ENCODE data around the gene KRTAP4-9. TPM values are rescaled to one million over a fixed set of nuclear protein-coding genes. Genes with fewer than 3 reads are reported as not detected.

KRTAP4-9 gene
- total and polyA plus RNA-seq, 10 of the 15 experiments (the other 5 are each of a cell fraction or from before 2014, with no cell fraction given): not detected

DNA sequence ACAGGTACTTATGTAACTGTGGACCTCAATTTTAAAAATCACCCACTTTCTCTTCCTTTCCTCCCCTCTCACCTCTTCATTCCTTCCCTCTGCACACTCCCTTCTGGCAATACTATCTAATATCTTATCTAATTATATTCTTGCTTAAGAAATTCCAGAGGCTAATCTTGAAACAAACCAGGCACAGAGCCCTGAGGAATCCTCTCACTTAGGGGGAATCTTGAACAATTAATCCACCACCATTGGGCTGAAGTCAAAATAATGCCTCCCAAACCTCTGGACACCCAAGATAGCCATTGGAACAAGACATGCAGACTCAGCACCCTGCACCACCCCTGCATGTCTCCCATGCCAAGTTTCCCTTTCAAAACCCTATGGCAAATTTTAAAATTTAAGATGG is 36.2 kb downstream of the KRTAP4-9 start:
- no peaks in the 10 kb centered on the region for H3K79me2 ChIP-seq (ENCODE audit: control insufficient read depth, insufficient read depth, low read length)
- no peak for ATAC-seq
- in situ Hi-C loops (cut with MboI): no loop called here
- CTCF ChIA-PET: interaction anchor here (0.6 kb wide), 1 partner anchor 465 kb away, joined by 3 read pairs; no protein-coding TSS in a partner anchor
- TF ChIP-seq NFYB (IDR thresholded peaks at IDR 0.05; ENCODE audit: insufficient read depth, low read depth, low read length) (no peak), EZH2 (IDR thresholded peaks at IDR 0.05; ENCODE audit: borderline replicate concordance, control insufficient read depth, low read depth, low read length) (no peak), EED (IDR thresholded peaks at IDR 0.05; ENCODE audit: low read depth) (no peak), SP1 (IDR thresholded peaks at IDR 0.05; ENCODE audit: low read depth, low read length) (no peak), YY1 (IDR thresholded peaks at IDR 0.05; ENCODE audit: low read depth, low read length) (no peak), WRNIP1 (IDR thresholded peaks at IDR 0.05; ENCODE audit: borderline replicate concordance, low read depth, low read length) (no peak), HDAC2 (IDR thresholded peaks at IDR 0.05) (no peak), ZSCAN29 (IDR thresholded peaks at IDR 0.05) (no peak), IRF4 (IDR thresholded peaks at IDR 0.05; ENCODE audit: low read depth, low read length) (no peak), SRF (IDR thresholded peaks at IDR 0.05; ENCODE audit: low read depth in 2 of 2, low read length in 2 of 2) (no peak), CHD1 (IDR thresholded peaks at IDR 0.05; ENCODE audit: low read depth, low read length) (no peak), TARDBP (IDR thresholded peaks at IDR 0.05; ENCODE audit: borderline replicate concordance) (no peak), ATF7 (IDR thresholded peaks at IDR 0.05; ENCODE audit: low read depth) (no peak), BRCA1 (IDR thresholded peaks at IDR 0.05; ENCODE audit: low read depth, low read length) (no peak), JUND (IDR thresholded peaks at IDR 0.05; ENCODE audit: low read depth, low read length) (no peak), SMAD1 (IDR thresholded peaks at IDR 0.05; ENCODE audit: low read depth, partially characterized antibody) (no peak)
- TF ChIP-seq, protein P1, sequence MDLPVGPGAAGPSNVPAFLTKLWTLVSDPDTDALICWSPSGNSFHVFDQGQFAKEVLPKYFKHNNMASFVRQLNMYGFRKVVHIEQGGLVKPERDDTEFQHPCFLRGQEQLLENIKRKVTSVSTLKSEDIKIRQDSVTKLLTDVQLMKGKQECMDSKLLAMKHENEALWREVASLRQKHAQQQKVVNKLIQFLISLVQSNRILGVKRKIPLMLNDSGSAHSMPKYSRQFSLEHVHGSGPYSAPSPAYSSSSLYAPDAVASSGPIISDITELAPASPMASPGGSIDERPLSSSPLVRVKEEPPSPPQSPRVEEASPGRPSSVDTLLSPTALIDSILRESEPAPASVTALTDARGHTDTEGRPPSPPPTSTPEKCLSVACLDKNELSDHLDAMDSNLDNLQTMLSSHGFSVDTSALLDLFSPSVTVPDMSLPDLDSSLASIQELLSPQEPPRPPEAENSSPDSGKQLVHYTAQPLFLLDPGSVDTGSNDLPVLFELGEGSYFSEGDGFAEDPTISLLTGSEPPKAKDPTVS (IDR thresholded peaks at IDR 0.05; ENCODE audit: low read depth, low read length): no peak
- TF ChIP-seq, protein P2, sequence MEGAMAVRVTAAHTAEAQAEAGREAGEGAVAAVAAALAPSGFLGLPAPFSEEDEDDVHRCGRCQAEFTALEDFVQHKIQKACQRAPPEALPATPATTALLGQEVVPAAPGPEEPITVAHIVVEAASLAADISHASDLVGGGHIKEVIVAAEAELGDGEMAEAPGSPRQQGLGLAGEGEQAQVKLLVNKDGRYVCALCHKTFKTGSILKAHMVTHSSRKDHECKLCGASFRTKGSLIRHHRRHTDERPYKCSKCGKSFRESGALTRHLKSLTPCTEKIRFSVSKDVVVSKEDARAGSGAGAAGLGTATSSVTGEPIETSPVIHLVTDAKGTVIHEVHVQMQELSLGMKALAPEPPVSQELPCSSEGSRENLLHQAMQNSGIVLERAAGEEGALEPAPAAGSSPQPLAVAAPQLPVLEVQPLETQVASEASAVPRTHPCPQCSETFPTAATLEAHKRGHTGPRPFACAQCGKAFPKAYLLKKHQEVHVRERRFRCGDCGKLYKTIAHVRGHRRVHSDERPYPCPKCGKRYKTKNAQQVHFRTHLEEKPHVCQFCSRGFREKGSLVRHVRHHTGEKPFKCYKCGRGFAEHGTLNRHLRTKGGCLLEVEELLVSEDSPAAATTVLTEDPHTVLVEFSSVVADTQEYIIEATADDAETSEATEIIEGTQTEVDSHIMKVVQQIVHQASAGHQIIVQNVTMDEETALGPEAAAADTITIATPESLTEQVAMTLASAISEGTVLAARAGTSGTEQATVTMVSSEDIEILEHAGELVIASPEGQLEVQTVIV (IDR thresholded peaks at IDR 0.05; ENCODE audit: borderline replicate concordance, partially characterized antibody): no peak
- DNase-seq (ENCODE audit: low read depth, low spot score): no peak
- RAD21 ChIA-PET (ENCODE audit: unreplicated experiment): no interaction called here
- intact Hi-C loops (cut with micrococcal nuclease; ENCODE audit: unreplicated experiment): no loop called here
- H3K9me3 ChIP-seq (replicated peaks; ENCODE audit: control insufficient read depth, insufficient read depth, low read length): no peaks in the 10 kb centered on the region; the same call in 1 of the 3 replicates
- no peaks in the 10 kb centered on the region for H4K20me1 ChIP-seq (ENCODE audit: control insufficient read depth, insufficient read depth)
- H3K4me1 ChIP-seq (ENCODE audit: control insufficient read depth, insufficient read depth, low read length): no peaks in the 10 kb centered on the region
- FAIRE-seq: no peak
- SMC1A ChIA-PET (ENCODE audit: uncharacterized antibody, unreplicated experiment): no interaction called here
- BruUV-seq (replicated peaks): no TSS peak
- H3K4me3 ChIP-seq: no peak overlapping the region
- no peak overlapping the region for H3K27ac ChIP-seq (ENCODE audit: control insufficient read depth, insufficient read depth)
- no peaks in the 10 kb centered on the region for H3K27me3 ChIP-seq (replicated peaks in 1 of 2; ENCODE audit: control insufficient read depth in 2 of 2, insufficient read depth in 2 of 2, low read length in 1 of 2)
- H3K36me3 ChIP-seq (ENCODE audit: control insufficient read depth in 2 of 2, insufficient read depth in 2 of 2, low read length in 1 of 2): no peaks in the 10 kb centered on the region
- no peak overlapping the region for H2AFZ ChIP-seq (ENCODE audit: control insufficient read depth, low read depth, low read length)
- H3K4me2 ChIP-seq (ENCODE audit: control insufficient read depth, insufficient read depth): no peak overlapping the region
- no peak overlapping the region for H3K9ac ChIP-seq (ENCODE audit: control insufficient read depth, insufficient read depth, low read length)
- POLR2A ChIA-PET: no interaction called here
